Lower leg skin (tissue), 3 donors: ENCODE measurements around the gene HEATR5A.

Experiments
- CTCF ChIP-seq, 3 donors: fragments of 450-650 bp; IDR thresholded peaks; one replicate each; pipeline ENCODE4 v1.5.1; 2016; ENCODE audit warnings: antibody characterized with exemption in 3 of 3, mild to moderate bottlenecking in 3 of 3, moderate library complexity in 2 of 3
- POLR2A ChIP-seq, 2 donors: fragments of 450-650 bp; IDR thresholded peaks; one replicate each; pipeline ENCODE4 v1.6.1; 2016 to 2017; ENCODE audit warnings: antibody characterized with exemption in 2 of 2, mild to moderate bottlenecking in 1 of 2, moderate library complexity in 1 of 2

GRCh38 chr14:31258427-31259039, 161.8 kb downstream of the HEATR5A start:
- no peak for TF ChIP-seq CTCF (IDR thresholded peaks at IDR 0.05)
- TF ChIP-seq POLR2A (IDR thresholded peaks at IDR 0.05) = no peak
